GM10266 (cell line): ENCODE data around the gene OR2F1.

Experiments used
- DNase-seq: peaks from one replicate; pipeline ENCODE4 v3.0.0; 2012; ENCODE audit errors: extremely low spot score
- TF ChIP-seq, protein P1 (sequence below): IDR thresholded peaks from 2 replicates; pipeline ENCODE4 v1.5.1; 2012; ENCODE audit warnings: mild to moderate bottlenecking, low read depth; ENCODE audit not compliant: control insufficient read depth, insufficient read depth; ENCODE audit errors: missing control alignments

Gene OR2F1

DNA sequence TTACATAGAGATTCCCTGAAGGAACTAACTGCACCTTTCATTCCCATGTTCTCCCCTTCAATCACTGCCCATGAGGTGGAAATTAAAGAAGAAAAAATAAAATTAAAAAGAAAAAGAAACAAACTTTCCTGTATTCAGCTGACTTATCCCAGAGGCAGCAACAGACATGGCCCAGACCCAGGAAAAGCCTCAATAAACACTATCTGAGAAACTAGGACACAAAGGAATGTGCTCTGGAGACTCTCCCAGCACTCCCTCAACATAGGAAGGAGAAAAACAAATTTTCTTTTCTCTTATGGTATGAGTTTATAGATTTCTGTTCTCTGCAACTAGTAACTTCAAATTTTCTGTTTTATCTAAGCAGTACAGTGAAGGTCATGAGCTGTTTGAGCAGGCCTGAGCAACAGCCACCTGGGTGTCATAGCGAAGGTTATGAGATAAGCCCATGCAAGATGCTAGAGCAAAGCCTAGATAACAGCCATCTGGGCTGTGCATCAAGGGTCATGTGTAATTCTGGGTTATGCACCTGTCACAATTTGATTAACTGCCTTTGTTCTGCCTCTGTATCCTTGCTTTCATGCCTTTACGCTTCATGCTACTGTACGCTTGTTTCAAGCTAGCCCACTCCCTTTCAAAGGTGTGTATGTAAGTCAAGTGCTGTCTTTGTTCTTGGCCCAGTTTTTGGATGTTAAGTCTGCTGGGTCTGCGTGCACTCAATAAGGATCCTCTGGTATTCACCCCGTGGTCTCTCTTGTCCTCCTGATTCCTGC is 34.5 kb downstream of the OR2F1 start:
- TF ChIP-seq, protein P1, sequence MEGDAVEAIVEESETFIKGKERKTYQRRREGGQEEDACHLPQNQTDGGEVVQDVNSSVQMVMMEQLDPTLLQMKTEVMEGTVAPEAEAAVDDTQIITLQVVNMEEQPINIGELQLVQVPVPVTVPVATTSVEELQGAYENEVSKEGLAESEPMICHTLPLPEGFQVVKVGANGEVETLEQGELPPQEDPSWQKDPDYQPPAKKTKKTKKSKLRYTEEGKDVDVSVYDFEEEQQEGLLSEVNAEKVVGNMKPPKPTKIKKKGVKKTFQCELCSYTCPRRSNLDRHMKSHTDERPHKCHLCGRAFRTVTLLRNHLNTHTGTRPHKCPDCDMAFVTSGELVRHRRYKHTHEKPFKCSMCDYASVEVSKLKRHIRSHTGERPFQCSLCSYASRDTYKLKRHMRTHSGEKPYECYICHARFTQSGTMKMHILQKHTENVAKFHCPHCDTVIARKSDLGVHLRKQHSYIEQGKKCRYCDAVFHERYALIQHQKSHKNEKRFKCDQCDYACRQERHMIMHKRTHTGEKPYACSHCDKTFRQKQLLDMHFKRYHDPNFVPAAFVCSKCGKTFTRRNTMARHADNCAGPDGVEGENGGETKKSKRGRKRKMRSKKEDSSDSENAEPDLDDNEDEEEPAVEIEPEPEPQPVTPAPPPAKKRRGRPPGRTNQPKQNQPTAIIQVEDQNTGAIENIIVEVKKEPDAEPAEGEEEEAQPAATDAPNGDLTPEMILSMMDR: no peak
- no peak for DNase-seq

DNA sequence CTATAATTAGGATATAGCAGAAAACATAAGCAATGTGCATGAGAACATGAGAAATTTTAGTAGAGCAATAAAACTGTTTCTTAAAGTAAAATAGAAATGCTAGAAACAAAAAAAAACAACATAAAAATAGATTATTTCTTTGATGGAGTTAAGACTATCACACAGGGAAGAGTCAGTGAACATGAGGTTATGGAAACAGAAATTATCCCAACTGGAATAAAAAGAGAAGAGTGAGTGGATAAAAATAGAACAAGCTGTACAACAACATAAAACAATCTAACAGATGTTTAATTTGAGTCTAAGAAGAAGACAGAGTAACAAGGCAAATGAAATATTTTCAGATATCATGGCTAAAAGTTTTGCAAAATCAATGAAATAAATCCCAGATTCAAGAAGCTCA is 38.0 kb downstream of the OR2F1 start:
- TF ChIP-seq, protein P1: no peak
- DNase-seq: no peak

DNA sequence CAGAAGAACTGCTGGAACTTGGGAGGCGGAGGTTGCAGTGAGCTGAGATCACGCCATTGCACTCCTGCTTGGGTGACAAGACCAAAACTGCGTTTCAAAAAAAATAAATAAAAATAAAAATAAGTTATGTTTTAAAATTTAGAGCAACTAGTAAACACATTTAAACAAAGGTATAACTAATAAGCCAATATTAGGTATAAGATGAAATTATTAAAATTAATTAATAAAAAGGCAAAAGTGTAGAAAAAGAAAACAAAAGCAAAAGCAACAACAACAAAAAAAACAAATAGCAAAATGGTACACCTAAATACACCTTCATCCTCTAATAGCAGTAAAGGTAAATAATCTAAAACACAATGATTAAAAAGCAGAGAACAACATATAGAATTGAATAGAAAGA is 39.3 kb downstream of the OR2F1 start:
- TF ChIP-seq, protein P1: no peak
- no peak for DNase-seq

DNA sequence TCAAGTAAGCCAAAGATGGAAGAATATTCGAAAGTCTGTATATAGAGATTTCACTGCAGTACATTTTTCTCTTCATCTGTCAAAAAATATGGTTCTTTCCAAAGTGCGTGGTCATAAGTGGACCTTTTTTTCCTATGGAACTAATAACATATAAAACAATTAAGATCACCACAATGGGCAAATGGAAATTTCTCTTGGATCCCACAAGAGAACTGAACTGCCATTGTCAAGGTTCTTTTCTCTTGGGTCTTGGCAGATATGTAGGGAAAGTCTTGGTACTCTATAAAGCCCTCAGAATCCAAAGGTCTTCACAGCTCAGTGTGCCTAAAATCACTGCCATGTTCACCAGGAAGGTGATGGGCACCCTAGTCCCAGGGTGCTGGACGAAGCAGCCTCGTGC is 45.4 kb downstream of the OR2F1 start, which contains the start of gene OR6B1:
Gene OR6B1, plus strand, starts transcription at position 301 of the 400 bp plus-strand sequence. CDS start 3,677 bp downstream, outside the sequence.
- TF ChIP-seq, protein P1: no peak
- no peak for DNase-seq

DNA sequence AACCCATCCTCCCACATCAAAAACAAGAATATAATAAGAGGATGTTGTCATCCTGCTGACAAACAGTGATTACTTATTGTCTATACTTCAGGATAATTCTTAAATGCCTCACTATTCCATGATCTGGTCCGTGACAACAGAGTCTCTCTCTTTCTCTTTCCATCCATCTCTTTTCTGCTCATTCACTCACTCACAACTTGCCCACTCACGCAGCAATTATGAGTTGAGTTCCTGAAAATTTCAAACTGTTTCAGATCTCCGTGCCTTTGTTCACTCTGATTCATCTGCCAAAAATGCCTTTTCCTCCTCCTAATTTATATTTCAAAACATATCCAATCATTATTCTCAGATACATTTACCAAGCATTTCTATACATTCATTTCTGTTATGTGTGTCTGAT is 46.9 kb downstream of the OR2F1 start:
- TF ChIP-seq, protein P1: no peak

DNA sequence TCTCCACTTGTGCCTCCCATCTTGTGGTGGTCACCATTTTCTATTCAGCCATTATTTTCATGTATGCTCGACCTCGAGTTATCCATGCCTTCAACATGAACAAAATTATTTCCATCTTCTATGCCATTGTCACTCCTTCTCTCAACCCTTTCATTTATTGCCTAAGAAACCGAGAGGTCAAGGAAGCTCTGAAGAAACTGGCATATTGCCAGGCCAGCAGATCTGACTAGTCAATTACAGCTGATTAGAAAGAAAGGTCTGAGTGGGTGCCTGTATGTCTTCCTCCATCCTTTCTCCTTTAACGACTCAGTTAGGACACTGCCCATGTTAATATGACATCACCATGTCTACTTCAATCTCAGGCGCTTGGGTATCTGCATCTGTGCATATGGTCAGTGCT is 50.1 kb downstream of the OR2F1 start:
- TF ChIP-seq, protein P1: no peak
- DNase-seq: no peak

More for the DNA sequence above, 46.9 kb downstream of the OR2F1 start:
- DNase-seq: no peak

DNA sequence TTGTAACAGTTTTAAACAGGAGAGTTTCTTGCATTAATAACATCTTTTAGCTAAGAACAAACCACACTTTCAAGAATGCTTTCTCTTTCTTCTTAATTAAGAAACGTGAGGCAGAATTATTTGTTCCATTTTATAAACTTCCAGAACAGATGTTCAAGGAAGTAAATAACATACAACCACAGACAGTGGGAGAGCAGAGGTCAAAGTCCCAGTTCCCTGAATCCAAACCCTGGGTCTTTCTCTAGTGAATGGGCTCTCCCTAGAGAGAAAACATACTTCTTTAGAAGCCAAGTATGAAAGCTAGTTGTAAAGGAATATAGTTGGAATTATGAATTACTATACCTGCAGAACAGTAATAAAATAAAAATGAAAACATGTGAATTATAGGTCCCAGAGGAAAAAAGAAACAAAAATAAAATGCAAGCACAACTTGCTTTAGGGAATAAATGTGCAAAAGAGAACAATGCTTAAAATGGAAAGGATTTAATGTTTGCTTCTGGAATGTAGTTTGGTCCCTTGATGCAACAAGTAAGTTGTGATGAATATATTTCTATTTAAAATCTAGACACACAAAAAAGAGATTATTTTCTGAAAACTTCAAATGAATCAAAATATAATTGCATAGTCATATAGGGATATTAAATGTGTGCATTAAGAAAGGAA is 51.5 kb downstream of the OR2F1 start:
- DNase-seq: no peak
- TF ChIP-seq, protein P1: no peak
